OCI-LY1 (cell line): ENCODE results near the gene ABHD16A.
A peak's percentile ranks its signal among the peaks of the same experiment; 100 is the strongest.

Experiments used
- H2AFZ ChIP-seq: fragments of 200-600 bp; sonication (generic), shearing (Covaris generic); 2 replicates; pipeline ENCODE4 v1.6.0; 2014; ENCODE audit warnings: antibody characterized with exemption, mild to moderate bottlenecking, low read length
- H3F3A ChIP-seq: fragments of 200-600 bp; sonication (generic), shearing (Covaris generic); 2 replicates; pipeline ENCODE4 v1.6.0; 2014; ENCODE audit warnings: mild to moderate bottlenecking, antibody characterized with exemption, low read length, moderate library complexity; ENCODE audit not compliant: insufficient read depth
- H3K27ac ChIP-seq: fragments of 200-600 bp; sonication (generic); 2 replicates; pipeline ENCODE4 v1.5.1; 2014; ENCODE audit warnings: low read length, mixed run types, mild to moderate bottlenecking, low read depth; ENCODE audit not compliant: poor library complexity, severe bottlenecking
- H3K27me3 ChIP-seq: fragments of 200-600 bp; sonication (generic); 2 replicates; pipeline ENCODE4 v1.6.0; 2014; ENCODE audit warnings: antibody characterized with exemption, mild to moderate bottlenecking, low read length, moderate library complexity; ENCODE audit not compliant: insufficient read depth
- H3K36me3 ChIP-seq: fragments of 200-600 bp; sonication (generic); 2 replicates; pipeline ENCODE4 v1.6.1; 2014; ENCODE audit warnings: mild to moderate bottlenecking, antibody characterized with exemption, low read length, moderate library complexity, mixed read lengths; ENCODE audit not compliant: insufficient read depth
- H3K4me1 ChIP-seq: fragments of 200-600 bp; sonication (generic); 2 replicates; pipeline ENCODE4 v1.5.1; 2014; ENCODE audit warnings: mild to moderate bottlenecking, low read length, moderate library complexity; ENCODE audit not compliant: insufficient read depth, severe bottlenecking
- H3K4me2 ChIP-seq: fragments of 200-600 bp; sonication (generic), shearing (Covaris generic); 2 replicates; pipeline ENCODE4 v1.6.1; 2014; ENCODE audit warnings: low read length
- H3K4me3 ChIP-seq: fragments of 200-600 bp; sonication (generic); 2 replicates; pipeline ENCODE4 v1.5.1; 2014; ENCODE audit warnings: low read length, low read depth, mild to moderate bottlenecking, mixed read lengths; ENCODE audit not compliant: poor library complexity, severe bottlenecking
- H3K79me2 ChIP-seq: fragments of 200-600 bp; shearing (Covaris generic); 2 replicates; pipeline ENCODE4 v1.6.1; 2016; ENCODE audit warnings: mixed run types, low read length, mixed read lengths; ENCODE audit not compliant: insufficient read depth
- H3K9ac ChIP-seq: fragments of 200-600 bp; sonication (generic), shearing (Covaris generic); 2 replicates; pipeline ENCODE4 v1.6.1; 2014; ENCODE audit warnings: mild to moderate bottlenecking, low read length, mixed read lengths
- H3K9me2 ChIP-seq: fragments of 200-600 bp; sonication (generic), shearing (Covaris generic); 2 replicates; pipeline ENCODE4 v1.6.1; 2014; ENCODE audit warnings: low read depth, mild to moderate bottlenecking, low read length, mixed read lengths
- H3K9me3 ChIP-seq: fragments of 200-600 bp; shearing (Covaris generic); 2 replicates; pipeline ENCODE4 v1.6.1; 2014; ENCODE audit warnings: low read length, mixed read lengths
- H4K20me1 ChIP-seq: fragments of 200-600 bp; sonication (generic), shearing (Covaris generic); 2 replicates; pipeline ENCODE4 v1.6.0; 2016; ENCODE audit warnings: mild to moderate bottlenecking, low read length; ENCODE audit not compliant: insufficient read depth
- CTCF ChIP-seq: fragments of 200-600 bp; sonication (generic), shearing (Covaris generic); IDR thresholded peaks from 2 replicates; pipeline ENCODE4 v1.5.1; 2017; ENCODE audit warnings: mild to moderate bottlenecking, antibody characterized with exemption, low read length, moderate library complexity, mixed read lengths
- EZH2 ChIP-seq: fragments of 200-600 bp; sonication (generic), shearing (Covaris generic); IDR thresholded peaks from 2 replicates; pipeline ENCODE4 v1.8.0; 2017; ENCODE audit warnings: borderline replicate concordance, mixed run types, mild to moderate bottlenecking, antibody characterized with exemption, low read length, moderate library complexity, mixed read lengths

The ABHD16A gene

DNA sequence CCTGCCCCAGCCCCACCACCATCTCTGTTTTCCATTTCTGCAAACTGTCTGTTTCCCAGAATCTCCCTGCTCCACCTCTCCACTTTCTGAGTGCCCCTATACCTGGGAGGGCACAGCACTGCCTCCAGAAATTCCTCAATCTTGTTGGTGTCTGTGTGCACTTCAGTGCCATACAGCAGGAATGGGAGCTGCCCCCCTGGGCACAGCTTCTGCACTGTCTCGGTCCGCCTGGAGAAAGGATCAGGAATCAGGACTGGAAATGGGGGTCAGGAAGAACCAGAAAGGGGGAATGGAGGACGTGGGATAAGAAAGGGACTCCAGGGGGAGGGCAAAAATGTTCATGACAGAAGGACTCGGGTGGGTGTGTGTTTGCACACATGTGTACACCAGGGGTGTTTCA is 30.6 kb upstream of the ABHD16A start:
- Histone ChIP-seq H3K27me3 (no peaks in the 10 kb centered on the region), H3K36me3 (peaks cover 36% of the 10 kb centered on the region), H2AFZ (no peak overlapping the region), H3K4me3 (no peak overlapping the region), H3K9me3 (no peaks in the 10 kb centered on the region), H4K20me1 (no peaks in the 10 kb centered on the region), H3K4me2 (peak overlapping the region; percentile 79; the same call in 1 of the 2 replicates), H3K79me2 (peaks cover 10% of the 10 kb centered on the region; the same call in 1 of the 2 replicates), H3K9me2 (no peaks in the 10 kb centered on the region), H3K9ac (no peak overlapping the region), H3K27ac (peak overlapping the region; percentile 94), H3K4me1 (peaks cover 48% of the 10 kb centered on the region), H3F3A (peaks cover 12% of the 10 kb centered on the region; the same call in 1 of the 2 replicates)
- TF ChIP-seq CTCF: no peak
- no peak for TF ChIP-seq EZH2

DNA sequence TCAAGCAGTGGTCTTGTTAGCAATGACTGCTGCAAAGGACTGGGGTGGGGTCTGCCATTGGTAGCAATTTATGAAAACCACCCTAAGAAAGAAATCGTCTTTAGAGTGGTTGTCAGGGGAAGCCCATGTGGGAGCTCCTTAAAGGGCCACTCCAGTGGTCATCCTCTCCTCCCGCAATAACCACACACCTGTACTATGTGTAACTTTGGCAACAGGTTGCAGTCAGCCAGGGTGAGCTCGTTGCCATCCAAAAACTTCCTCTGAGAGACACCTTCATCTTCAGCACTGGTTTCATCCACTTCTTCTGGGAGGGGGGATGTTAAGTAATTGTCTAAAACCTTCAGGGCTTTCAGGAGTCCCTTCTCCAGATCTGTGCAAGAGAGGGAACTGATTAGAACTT is 28.9 kb upstream of the ABHD16A start:
- peaks cover 13% of the 10 kb centered on the region for H3F3A ChIP-seq
- H3K27me3 ChIP-seq: no peaks in the 10 kb centered on the region
- H4K20me1 ChIP-seq: no peaks in the 10 kb centered on the region
- no peaks in the 10 kb centered on the region for H3K9me3 ChIP-seq
- no peak overlapping the region for H3K4me3 ChIP-seq
- no peak overlapping the region for H2AFZ ChIP-seq
- no peak overlapping the region for H3K27ac ChIP-seq
- no peaks in the 10 kb centered on the region for H3K9me2 ChIP-seq
- H3K9ac ChIP-seq: no peak overlapping the region
- TF ChIP-seq CTCF (no peak), EZH2 (no peak)
- H3K36me3 ChIP-seq: peaks cover 36% of the 10 kb centered on the region
- H3K4me1 ChIP-seq: peaks cover 48% of the 10 kb centered on the region
- no peak overlapping the region for H3K4me2 ChIP-seq
- peaks cover 10% of the 10 kb centered on the region; the same call in 1 of the 2 replicates for H3K79me2 ChIP-seq

DNA sequence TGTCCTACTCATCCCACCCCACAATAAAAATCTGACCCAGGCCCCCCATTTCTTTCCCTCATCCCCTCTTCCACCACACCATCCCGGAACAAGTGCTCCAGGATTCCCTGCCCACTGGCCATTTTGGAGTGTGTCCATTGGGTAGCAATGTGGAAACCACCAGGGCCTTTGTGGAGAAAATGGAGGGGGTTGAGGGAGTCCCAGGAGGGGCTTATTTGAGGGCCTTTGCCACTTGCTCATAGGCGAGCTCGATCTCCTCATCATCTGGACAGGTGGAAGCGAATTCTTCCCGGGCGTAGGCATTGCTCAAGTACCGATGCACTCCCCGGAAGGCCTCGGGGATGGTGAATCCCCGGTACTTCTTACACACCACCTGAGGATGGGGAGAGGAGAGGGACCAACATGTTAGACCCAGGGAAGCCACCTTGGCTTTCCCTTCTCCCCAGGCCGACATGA is 27.5 kb upstream of the ABHD16A start:
- H3K27ac ChIP-seq: peak overlapping the region; percentile 42
- H4K20me1 ChIP-seq: no peaks in the 10 kb centered on the region
- H3K4me3 ChIP-seq: no peak overlapping the region
- no peak overlapping the region for H2AFZ ChIP-seq
- TF ChIP-seq EZH2 (no peak), CTCF (no peak)
- H3K27me3 ChIP-seq: no peaks in the 10 kb centered on the region
- H3K9me3 ChIP-seq: no peaks in the 10 kb centered on the region
- H3K9ac ChIP-seq: no peak overlapping the region
- no peak overlapping the region for H3K4me2 ChIP-seq
- peaks cover 3% of the 10 kb centered on the region; the same call in 1 of the 2 replicates for H3K79me2 ChIP-seq
- peaks cover 13% of the 10 kb centered on the region for H3F3A ChIP-seq
- peaks cover 48% of the 10 kb centered on the region for H3K4me1 ChIP-seq
- H3K9me2 ChIP-seq: no peaks in the 10 kb centered on the region
- peaks cover 42% of the 10 kb centered on the region for H3K36me3 ChIP-seq
